Neural crest cell (in vitro differentiated cells): ENCODE results near the gene PDE5A. TPM values are rescaled to one million over a fixed set of nuclear protein-coding genes. Genes with fewer than 3 reads are reported as not detected.
A peak's percentile ranks its signal among the peaks of the same experiment; 100 is the strongest.
"Not testable (repeated sequence)": the region's sequence is repeated elsewhere in the genome, so short reads cannot be mapped to it uniquely, and the experiment has no call there.

Experiments
- DNase-seq: peaks from one replicate; pipeline ENCODE4 v3.0.0; 2021; ENCODE audit warnings: low read depth, mixed read lengths, low spot score
- H3K27ac Mint-ChIP-seq: one replicate; pipeline ENCODE4 v1.8.0; 2021; ENCODE audit warnings: mild to moderate bottlenecking, mixed read lengths; ENCODE audit not compliant: unreplicated experiment
- H3K27me3 Mint-ChIP-seq: 2 replicates; pipeline ENCODE4 v1.8.0; 2021; ENCODE audit warnings: low read depth, mild to moderate bottlenecking, mixed read lengths
- H3K36me3 Mint-ChIP-seq: 2 replicates; pipeline ENCODE4 v1.8.0; 2021; ENCODE audit warnings: low read depth, mild to moderate bottlenecking, mixed read lengths
- H3K4me1 Mint-ChIP-seq: 2 replicates; pipeline ENCODE4 v1.8.0; 2021; ENCODE audit warnings: mixed read lengths
- H3K4me3 Mint-ChIP-seq: one replicate; pipeline ENCODE4 v1.8.0; 2021; ENCODE audit warnings: mild to moderate bottlenecking, mixed read lengths
- H3K9me3 Mint-ChIP-seq: 2 replicates; pipeline ENCODE4 v1.8.0; 2021; ENCODE audit warnings: mixed read lengths
- CTCF ChIP-seq: fragments of 200-600 bp; sonication (generic); conservative IDR thresholded peaks from 2 replicates; pipeline ENCODE4 v1.5.0; 2021; ENCODE audit warnings: antibody characterized with exemption, mild to moderate bottlenecking
- total RNA-seq: library from RNA; stranded (reverse); gene quantifications from 2 replicates; pipeline ENCODE4 v1.2.1, GENCODE V29; 2021

PDE5A gene
- total RNA-seq, 1 donor from 2014 or later = 13.9 TPM

GRCh38 chr4:119462733-119463132, 165.9 kb downstream of the PDE5A start:
- not testable (repeated sequence) for H3K9me3 Mint-ChIP-seq, H3K27ac Mint-ChIP-seq, H3K4me1 Mint-ChIP-seq, H3K4me3 Mint-ChIP-seq, DNase-seq, H3K27me3 Mint-ChIP-seq, H3K36me3 Mint-ChIP-seq
- TF ChIP-seq CTCF = peak; percentile 42

GRCh38 chr4:119455734-119456133, 172.9 kb downstream of the PDE5A start:
- not testable (repeated sequence) for H3K36me3 Mint-ChIP-seq, H3K27ac Mint-ChIP-seq, H3K27me3 Mint-ChIP-seq, H3K9me3 Mint-ChIP-seq, H3K4me1 Mint-ChIP-seq, DNase-seq
- peak overlapping the region; percentile 95 for H3K4me3 Mint-ChIP-seq

- DNase-seq = peak; percentile 78
- Mint-ChIP-seq H3K27ac (peak overlapping the region; percentile 99), H3K4me3 (peak overlapping the region; percentile 95)
- H3K27me3 Mint-ChIP-seq, H3K36me3 Mint-ChIP-seq, H3K9me3 Mint-ChIP-seq, H3K4me1 Mint-ChIP-seq: not testable (repeated sequence)
Observed at GRCh38 chr4:119454491-119455270, 173.9 kb downstream of the PDE5A start.

GRCh38 chr4:119454151-119454490, 174.5 kb downstream of the PDE5A start:
- Mint-ChIP-seq H3K4me3 (peak overlapping the region; percentile 95), H3K27ac (peak overlapping the region; percentile 99)
- TF ChIP-seq CTCF = peak; percentile 15
- not testable (repeated sequence) for DNase-seq, H3K4me1 Mint-ChIP-seq, H3K27me3 Mint-ChIP-seq, H3K9me3 Mint-ChIP-seq, H3K36me3 Mint-ChIP-seq

- not testable (repeated sequence) for H3K27me3 Mint-ChIP-seq, H3K4me1 Mint-ChIP-seq, H3K36me3 Mint-ChIP-seq
Observed at GRCh38 chr4:119453286-119453685, 175.3 kb downstream of the PDE5A start.

GRCh38 chr4:119449851-119450250, 178.8 kb downstream of the PDE5A start:
- H3K9me3 Mint-ChIP-seq, H3K4me1 Mint-ChIP-seq, H3K36me3 Mint-ChIP-seq, H3K4me3 Mint-ChIP-seq, DNase-seq, H3K27me3 Mint-ChIP-seq, H3K27ac Mint-ChIP-seq: not testable (repeated sequence)

More at GRCh38 chr4:119453286-119453685, 175.3 kb downstream of the PDE5A start:
- not testable (repeated sequence) for H3K4me3 Mint-ChIP-seq, H3K9me3 Mint-ChIP-seq, H3K27ac Mint-ChIP-seq, DNase-seq
